HG02763 (cell line): ENCODE measurements around the gene GABRA5.
"Not testable (repeated sequence)": the region's sequence is repeated elsewhere in the genome, so short reads cannot be mapped to it uniquely, and the experiment has no call there.

Source experiments
- ATAC-seq: cut with Tn5 transposase; IDR thresholded peaks from one replicate; pipeline ENCODE4 v1.9.1; 2021; ENCODE audit warnings: mild to moderate bottlenecking, moderate library complexity; ENCODE audit not compliant: unreplicated experiment

Gene GABRA5

GRCh38 chr15:26866298-26867199, at the start of gene GABRA5:
Gene GABRA5 (plus strand): TSS chr15:26867062. CDS start chr15:26869249, 2,187 bp downstream.
- no peak for ATAC-seq

- ATAC-seq = not testable (repeated sequence)
These were observed 35.7 kb upstream of the GABRA5 start for GRCh38 chr15:26831191-26831590.

- no peak for ATAC-seq
These were observed 34.9 kb upstream of the GABRA5 start for GRCh38 chr15:26831951-26832350.

- no peak for ATAC-seq
These were observed 28.0 kb upstream of the GABRA5 start for GRCh38 chr15:26838742-26839460.

GRCh38 chr15:26841514-26841913, 25.3 kb upstream of the GABRA5 start:
- ATAC-seq = no peak

GRCh38 chr15:26841941-26842340, 24.9 kb upstream of the GABRA5 start:
- ATAC-seq = no peak

- ATAC-seq = no peak
These were observed 24.5 kb upstream of the GABRA5 start for GRCh38 chr15:26842391-26842790.

GRCh38 chr15:26844901-26845300, 22.0 kb upstream of the GABRA5 start:
- no peak for ATAC-seq

- no peak for ATAC-seq
These were observed 18.4 kb upstream of the GABRA5 start for GRCh38 chr15:26848498-26848897.

- no peak for ATAC-seq
These were observed 16.7 kb upstream of the GABRA5 start for GRCh38 chr15:26850161-26850560.

- no peak for ATAC-seq
These were observed 13.9 kb upstream of the GABRA5 start for GRCh38 chr15:26852980-26853379.

GRCh38 chr15:26854435-26854834, 12.4 kb upstream of the GABRA5 start:
- ATAC-seq = no peak

- no peak for ATAC-seq
These were observed 2.1 kb upstream of the GABRA5 start for GRCh38 chr15:26864664-26865191.

GRCh38 chr15:26867200-26868007, 542 bp downstream of the GABRA5 start:
- no peak for ATAC-seq

GRCh38 chr15:26868029-26868685, 1.3 kb downstream of the GABRA5 start:
- no peak for ATAC-seq

- ATAC-seq = no peak
These were observed 2.8 kb downstream of the GABRA5 start for GRCh38 chr15:26869628-26870027.

- ATAC-seq = no peak
These were observed 3.5 kb downstream of the GABRA5 start for GRCh38 chr15:26870346-26870745.

GRCh38 chr15:26872206-26872605, 5.3 kb downstream of the GABRA5 start:
- ATAC-seq = no peak

- ATAC-seq = no peak
These were observed 7.0 kb downstream of the GABRA5 start for GRCh38 chr15:26873846-26874245.

- ATAC-seq = no peak
These were observed 8.1 kb downstream of the GABRA5 start for GRCh38 chr15:26874774-26875475.
